Activated CD4-positive, alpha-beta T cell treated with anti-CD3 and anti-CD28 coated beads, Interleukin-2, Interleukin-4, amounts not matched to agents 100 ng/mL and 50 ng/mL, durations not matched to agents 16 hours and 8 hours (primary cell): ENCODE results near the gene CPTP.

ENCODE experiments used
- DNase-seq: peaks from one replicate; pipeline ENCODE4 v3.0.0-alpha.2; 2020; ENCODE audit warnings: low spot score

The CPTP gene

DNA sequence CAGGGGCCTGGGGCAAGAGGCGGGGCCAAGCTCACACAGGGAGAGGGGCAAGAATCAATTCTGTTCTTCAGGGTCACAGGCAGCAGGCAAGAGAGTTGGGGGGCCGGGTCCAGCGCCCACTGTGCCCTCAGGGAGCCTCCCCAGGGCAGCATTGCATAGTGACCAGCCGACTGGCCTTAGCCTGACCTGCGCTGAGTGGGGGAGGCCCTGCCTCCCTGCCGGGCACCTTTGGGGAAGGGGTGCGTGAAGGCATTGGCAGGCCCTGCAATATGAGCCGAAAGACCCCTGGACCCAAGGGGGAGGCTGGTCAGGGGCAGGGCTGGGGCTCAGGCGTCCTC is 32.2 kb upstream of the CPTP start:
- DNase-seq = no peak

DNA sequence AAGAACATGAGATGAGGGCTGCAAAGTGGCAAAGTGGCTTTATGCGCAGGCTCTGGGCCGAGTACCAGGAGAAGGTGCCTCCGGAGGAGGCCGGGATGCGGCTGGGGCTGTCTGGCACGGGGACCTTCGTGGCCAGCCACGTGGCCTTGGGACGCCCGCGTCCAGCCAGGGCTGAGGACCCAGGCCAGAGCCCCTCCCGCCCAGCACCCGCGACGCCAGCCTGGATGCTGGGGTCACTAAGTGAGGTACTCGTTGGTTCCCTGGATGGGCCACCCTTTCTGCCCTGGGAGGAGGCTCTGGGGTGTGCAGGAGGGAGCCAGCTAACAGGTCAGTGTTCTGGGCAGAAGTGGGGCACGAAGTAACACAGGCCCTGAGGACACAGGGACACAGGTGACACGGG is 31.8 kb upstream of the CPTP start:
- DNase-seq = no peak

DNA sequence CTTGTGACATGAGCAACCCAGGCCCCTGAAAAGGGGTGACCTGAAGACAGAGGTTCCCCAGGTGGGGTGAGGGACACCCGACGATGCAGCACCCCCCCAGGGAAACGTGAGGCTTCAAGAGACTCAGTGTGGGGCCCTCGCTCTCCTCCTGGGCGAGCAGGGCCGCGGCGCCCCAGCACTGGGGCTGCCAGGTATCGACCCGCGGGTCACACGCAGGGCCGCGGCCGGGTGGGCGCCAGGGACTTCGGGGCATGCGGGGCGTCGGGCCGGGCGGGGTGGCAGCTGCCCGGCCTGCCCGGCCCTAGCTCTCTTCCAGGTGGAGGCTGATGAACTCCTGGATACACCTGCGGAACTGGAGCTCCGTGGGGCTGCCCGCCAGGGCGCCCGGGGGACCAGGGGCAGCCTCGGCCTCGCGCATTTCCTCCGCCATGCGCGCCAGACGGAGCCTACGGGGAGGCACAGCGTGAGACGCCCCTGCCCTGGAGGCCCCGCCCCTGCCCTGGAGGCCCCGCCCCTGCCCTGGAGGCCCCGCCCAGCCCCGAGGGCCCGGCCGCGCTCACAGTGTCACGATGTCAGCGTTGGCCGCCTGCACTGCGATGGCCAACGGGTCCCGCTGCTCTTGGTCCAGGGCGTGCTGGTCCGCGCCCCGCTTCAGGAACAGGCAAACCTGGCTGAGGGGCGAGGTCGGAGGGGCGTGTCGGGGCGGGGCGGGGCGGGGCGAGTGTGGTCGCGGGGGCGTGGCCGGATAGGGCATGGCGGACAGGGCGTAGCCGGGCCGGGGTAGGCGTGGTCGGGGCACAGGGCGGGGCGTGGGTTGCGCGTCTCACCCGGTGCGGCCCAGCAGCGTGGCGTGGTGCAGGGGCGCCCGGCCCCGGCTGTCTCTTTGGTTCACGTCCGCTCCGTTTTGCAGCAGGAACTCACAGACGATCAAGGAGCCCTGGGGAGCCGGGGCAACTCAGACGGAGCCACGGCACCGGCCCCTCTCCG is 31.0 kb upstream of the CPTP start:
- DNase-seq = no peak

DNA sequence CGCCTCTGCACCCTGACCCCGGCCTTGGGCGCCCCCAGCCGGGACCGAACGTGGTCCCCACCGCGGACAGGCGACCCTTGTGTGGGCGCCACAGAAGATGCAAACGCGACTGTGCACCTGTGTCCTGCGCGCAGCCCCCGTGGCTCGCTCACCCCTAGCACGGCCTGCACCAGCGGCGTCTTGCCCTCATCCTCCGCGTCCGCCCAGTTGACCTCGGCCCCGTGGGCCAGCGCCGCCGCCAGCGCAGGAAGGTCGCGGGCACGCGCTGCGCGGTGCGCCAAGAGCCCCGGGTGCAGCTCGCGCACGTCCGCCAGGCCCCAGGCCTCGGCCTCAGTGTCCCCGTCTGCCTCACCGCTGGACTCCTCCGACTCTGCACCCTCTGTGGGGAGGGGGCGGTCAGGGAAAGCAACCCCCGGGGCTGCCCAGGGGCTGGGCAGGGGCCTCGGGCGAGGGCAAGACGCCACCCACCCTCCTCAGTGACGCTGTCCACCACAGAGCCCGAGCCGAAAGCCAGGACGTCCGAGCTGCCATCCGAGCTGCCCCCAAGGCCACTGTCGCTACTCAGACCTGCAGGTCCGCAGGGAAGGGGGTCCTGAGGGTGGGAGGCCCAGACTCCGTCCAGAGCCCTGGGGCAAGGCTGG is 30.2 kb upstream of the CPTP start:
- no peak for DNase-seq

DNA sequence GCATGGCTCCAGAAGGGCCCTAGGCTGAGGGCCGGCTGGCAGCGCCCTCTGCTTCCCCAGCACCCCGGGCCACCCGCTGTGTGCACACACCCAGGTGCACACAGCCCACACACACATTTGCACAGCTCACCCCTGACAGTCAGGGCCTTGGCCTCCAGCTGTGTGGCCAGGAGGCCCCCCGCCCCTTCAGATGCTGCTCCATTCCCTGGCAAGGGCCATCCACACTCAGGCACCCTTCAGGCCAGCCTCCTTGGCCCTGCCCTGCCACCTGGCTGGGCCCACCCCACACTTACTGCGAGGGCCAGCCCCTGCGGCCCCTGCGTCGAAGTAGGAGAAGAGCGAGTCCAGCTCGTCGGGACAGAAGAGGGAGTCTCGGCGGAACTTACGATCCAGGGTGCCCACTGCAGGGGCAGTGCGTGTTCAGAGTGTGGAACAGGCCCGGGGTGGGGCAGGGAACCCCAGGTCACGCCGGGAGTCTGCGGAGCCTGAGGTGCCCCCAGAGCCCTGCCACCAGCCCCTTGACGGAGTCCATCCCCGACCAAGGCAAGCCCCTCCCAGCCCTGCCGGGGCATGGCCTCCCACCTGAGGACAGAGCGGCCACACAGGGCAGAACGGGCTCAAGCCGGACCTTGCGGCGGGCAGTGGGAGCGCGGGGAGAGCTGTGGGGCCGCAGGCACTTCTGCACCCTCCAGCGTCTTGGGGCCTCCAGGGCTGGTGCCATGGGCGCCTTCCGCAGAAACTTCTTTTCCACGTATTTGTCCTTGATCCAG is 29.3 kb upstream of the CPTP start:
- no peak for DNase-seq

DNA sequence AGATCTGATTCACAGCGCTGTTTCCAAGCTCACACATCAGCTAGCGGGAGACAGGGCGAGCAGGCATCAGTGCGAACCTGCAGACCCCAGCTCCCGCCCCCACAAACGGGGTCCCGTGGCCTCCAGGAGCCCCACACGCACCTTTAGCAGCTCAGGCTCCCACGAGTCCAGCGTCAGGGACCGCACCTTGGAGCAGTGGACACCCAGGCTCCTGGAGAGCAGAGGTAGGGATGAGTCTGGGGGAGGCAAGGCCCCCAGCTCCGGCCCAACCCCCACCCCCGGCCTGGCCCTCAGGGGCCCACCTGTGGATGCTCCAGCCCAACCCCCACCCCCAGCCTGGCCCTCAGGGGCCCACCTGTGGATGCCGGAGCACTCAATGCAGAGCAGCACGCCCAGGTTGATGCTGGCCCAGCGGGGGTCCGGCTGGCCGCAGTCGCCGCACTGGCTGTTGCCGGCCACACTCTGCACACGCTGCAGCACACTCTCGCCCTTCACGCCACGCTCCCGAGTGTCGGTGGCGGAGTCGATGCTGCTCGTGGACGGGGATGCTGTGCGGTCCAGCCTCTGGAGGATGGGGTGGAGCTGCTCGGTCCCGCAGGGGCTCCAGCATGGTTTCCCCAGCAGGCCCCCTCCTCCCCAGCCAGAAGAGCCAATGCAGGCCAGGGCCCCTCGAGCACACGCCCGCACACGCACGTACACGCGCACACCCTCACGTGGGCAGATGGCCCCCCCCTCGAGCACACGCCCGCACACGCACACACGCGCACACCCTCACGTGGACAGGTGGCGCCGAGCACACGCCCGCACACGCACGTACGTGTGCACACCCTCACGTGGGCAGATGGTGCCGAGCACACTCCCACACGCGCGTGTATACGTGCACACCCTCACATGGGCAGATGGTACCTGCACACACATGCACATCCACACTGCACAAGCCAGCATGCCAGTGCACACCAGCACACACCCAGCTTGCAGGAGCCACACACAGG is 28.2 kb upstream of the CPTP start:
- no peak for DNase-seq

DNA sequence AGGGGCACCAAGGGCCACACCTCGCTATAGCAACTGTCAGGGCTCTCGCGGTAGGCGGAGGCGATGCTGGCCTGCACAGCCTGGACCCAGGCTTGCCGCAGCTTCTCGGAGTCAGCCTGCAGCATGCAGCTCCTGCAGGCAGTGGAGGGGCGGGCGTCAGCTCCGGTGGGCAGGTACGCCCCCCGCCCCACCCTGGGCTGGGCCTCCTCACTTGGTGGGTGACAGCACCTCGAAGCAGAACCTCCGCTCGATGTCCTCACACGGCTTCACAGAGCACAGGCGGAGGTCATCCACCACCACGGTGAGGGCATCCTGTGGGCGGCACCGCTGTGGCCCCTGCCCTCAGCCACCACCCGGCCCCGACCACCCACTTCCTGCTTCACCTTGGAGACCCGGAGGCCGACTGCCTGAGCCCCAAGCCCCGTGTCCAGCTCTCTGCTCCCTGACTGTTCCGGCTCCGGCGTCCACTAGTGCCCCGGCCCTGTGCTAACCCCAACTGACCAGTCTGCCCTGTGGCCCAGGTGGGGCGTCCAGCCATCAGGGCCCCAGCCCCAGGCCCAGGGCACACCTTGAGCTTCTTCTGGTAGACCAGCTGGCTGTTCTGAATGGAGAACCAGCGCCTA is 26.7 kb upstream of the CPTP start:
- DNase-seq = no peak

DNA sequence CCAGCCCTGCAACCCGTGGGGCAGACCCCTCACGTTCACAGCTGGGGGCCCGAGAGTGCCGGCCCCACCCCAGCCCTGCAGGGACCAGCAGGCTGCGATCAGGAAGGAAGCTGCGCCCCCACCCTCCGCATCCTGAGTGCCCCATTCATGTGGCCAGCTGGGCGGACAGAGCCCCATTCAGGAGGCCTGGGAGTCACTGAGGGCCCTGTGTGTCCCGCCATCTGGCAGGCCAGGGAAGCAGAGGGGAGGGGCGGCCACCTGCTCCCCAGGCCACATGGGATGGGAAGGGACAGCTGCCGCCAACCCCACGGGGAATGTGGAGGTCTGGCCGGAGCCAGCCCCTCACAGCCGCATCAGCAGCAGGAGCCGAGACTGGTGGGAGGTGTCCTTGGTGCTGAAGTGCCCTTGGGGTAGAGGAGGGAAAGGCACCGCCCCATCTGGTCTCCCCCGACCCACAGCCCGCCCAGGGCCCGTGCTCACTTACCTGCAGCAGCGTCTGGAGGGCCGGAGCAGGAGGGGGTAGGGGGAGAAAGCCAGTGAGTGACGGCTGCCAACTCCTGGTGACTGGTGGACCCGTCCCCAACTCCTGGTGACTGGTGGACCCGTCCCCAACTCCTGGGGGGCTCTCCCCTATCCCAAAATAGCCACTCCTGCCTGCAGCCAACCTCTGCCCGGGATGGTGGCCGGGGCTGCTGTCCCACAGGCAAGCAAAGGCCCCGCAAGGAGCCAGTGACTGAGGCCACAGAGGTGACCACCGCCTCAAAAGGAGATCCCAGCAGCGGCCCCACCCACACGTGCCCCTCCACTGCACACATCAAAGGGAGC is 25.5 kb upstream of the CPTP start:
- no peak for DNase-seq

DNA sequence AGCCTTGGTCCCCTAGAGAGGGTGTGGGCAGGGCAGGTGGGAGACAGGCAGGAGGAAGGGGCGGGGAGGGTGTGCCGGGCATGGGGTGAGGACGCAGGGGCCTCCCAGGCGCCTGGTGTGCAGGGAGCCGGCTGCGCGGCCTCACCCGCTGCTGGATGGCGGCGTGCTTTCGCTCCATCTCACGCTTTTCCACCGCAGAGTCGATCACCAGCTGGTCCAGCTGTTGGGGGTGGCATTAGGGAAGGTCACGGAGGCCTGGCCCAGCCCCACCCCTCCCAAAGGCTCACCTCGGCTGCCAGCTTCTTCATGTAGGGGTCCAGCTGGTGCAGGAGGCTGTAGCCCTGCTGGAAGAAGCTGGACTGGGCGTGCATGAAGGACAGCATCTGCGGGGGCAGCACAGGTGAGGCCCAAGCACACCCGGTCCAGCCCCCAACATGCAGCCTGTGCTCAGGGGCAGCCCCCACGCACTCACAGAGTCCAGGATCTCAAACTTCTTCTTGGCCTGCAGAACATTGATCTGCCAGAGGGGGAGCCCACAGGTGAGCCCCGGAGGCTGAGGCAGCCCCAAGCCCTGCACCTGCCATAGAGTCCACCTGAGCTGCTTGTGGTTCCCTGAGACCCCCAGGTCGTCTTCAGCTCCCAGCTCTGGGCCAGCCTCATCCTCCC is 24.8 kb upstream of the CPTP start:
- no peak for DNase-seq

DNA sequence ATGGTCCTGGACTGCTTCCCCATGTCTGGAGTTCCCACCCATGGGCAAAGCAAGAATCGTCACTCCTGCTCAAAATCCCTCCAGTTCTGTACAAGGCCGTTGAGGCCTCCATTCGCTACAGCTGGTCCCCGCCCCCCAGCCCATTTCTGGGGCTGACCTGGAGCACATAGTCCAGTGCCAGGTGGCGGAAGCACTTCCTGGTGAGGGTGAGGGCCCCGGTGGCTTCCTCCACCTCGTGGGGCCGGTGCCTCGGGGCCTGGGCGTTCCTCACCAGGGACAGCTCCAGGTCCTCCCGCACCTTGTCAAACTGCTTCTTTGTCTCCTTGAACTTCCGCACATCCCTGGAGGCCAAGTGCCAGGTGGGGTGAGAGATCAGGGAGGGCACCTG is 24.3 kb upstream of the CPTP start:
- no peak for DNase-seq

DNA sequence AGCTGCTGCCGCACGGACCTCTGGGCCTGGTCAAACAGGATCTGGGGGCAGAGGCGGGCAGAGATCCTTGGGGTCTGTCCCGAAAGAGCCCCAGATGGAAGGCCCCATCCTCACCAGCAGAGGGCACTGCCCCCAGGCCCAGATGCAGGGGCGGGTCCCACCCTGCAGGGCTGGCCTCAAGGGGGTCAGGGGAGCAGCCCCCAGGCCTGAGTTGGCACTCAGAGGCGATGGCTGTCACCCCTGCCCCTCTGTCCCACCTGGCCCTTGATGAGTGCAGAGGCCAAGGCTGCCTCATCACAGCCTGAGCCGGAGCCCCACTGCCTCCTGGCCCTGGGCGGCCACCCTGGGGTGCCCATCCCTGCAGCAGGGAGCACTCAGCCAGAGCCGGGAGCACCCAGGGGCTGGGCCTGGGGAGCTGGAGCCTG is 22.6 kb upstream of the CPTP start:
- DNase-seq = no peak

DNA sequence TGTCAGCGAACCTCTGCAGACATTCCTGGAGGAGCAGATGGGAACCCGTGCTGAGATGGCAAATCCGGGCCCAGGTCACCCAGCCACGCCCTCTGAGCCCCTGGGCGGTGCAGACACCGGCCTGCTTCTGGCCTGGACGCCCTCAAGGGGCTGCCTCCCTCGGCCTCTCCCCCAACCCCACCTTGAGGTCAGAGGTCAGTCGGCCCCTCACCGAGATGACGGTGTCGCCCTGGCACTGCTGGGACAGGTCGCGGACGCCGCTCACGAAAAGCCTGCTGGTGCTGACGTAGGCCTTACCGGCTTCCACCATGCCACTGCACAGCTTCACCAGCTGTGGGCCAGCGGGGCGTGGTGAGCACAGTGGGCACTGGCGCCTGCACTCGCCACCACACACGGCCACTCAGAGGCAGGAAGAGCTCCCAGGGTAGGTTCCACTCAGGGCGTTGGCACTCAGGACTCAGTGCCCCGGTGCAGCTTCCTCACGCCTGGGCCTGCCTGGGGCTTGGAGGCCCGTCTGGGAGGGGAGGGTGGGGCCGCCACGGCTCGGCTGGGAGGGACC is 21.6 kb upstream of the CPTP start:
- DNase-seq = no peak

DNA sequence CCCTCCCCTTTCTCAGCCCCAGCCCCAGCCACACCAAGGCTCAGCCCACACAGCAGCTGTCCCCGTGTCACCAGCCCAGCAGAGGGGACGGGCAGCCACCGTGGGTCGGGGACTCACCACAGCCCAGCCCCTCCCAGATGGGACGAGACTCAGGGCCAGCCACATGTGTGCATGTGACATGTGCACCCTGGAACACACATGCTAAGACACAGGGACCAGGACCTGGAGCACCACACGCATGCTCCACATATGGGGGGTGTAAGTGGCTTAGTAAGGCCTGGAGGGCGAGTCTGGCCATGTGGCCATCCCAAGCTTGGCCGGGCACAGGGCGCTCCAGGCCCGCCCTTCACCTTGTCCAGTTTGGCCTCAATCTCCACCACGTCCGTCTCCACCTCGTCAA is 20.9 kb upstream of the CPTP start:
- no peak for DNase-seq

DNA sequence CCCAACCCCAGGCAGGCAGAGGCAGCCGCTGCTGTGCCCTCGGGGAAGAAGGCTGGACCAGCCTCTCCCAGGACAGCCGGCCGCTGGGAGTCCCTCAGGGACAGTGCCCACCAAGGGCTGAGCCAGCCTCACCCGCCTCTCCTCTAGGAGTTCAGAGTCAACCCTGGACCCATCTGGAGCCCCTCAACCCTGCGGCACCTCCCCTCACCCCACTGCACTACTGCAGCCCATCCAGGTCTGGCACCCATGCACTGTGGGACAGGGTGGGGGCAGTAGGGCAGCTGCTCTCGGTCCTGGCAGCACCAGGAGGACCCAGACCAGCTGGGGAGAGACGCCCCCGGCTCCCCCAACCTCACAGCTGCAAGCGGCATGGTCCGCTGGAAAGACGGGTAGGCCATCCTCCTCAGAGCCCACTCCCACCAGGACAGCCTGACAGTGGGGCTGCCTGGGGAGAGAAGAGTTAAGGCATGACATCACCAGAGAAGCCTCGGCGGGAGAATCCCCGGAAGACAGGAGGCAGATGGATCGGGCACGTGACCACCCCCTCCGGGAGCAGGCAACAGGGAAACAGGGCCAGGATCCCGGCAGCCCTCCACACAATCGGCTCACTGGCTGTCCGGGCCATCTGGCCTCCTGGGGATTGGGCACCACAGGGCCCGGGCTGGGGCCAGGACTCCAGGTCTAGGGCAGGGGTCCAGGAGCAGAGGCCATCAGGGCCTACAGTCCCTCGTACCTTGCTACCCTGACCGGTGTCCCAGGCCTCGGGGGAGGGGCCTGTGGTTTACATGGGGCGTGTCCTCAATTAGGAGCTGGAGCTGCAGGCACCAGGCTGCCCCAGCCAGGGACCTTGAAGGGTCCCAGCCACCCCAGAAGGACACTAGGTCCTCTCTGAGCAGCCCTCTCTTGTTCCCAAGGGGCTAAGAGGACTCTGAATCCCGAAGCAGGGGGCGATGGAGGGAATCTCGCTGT is 20.0 kb upstream of the CPTP start:
- no peak for DNase-seq

DNA sequence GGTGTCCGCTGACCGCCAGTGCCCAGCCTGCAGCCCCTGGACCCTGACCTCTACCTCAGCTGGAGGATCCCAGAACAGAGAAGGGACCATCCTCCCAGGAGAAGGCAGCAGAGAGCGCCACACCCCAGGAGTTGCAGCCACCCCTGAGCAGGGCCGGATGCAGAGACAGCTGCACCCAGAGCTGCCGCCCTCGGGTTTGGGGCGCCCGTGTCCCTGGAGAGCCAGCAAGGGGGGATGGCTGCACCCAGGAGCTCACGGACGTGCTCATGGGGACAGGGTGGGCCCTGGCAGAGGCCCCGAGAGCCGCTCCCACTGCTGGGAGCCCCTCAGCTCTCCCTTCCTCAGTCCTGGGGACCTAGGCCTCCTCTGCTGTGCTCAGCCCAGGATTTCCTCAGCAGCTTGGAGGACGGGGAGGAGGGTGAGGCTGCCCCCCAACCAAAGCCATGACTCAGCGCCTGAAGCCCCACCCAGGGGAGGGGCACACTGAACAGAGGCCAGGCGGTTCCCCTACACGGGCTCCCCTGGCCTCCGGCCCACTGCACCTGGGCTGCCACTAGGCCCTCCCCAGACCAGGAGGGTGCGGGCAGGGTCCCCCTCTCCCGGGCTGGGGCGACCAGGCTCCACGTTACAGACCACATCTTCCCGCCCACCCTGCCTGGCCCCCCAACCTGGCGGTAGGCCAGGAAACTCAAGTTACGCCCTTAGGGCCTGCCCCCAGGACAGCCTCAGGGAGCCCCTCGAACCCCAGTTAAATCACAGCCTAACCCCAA is 19.1 kb upstream of the CPTP start:
- DNase-seq = peak; percentile 57

DNA sequence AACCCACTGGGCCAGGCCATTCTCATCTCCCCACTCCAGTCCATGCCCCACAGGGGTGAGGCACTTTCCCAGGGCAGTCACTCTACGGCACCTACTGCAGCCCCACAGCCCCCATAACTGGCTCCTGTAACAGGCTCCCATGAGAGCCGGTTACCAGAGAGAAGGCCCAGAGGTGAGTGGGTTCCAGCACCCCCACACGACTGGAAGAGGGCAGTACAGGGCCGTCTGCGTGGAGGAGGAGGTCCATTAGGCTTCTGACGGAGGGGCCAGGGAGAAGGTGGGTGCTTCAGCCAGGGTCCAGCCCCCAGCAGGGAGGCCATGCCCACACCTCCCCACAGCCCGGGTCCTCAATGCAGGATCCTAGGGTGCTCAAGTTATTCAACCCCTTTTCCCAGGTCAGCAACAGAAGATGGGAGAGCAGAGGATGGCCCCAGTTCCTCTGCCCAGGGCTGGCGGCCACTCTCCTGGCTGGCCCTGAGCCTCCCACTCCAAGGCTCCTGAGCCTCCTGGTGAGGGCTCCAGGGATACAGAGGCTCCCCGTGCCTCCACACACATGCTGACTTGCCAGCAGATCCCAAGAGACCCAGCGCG is 18.4 kb upstream of the CPTP start:
- no peak for DNase-seq

DNA sequence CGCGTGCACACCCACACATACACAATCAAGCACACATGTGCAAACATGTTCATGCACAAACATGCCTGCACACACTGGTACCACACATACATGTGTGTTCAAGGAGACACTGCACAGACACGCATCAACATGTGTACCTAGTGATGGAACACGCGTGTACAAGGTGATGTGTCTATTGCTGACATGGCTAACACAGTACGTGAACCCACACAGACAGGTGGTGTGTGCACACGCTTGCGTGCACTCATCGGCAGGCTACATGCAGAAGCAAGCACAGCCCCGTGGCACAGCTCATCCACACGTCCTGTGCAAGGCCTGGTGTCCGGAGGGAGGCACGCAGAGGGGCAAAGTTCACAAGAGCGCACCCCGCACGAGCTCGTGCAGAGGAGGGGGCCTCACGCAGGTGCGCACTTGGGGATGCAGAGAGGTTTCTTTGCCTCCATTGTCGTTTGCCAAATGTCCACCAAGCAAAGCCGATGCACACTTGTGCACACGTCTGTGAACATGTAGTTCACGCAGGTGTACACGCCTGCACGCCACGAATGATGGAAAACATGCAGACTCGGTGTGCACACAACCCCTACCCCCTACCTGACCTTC is 17.8 kb upstream of the CPTP start:
- no peak for DNase-seq
